ENCODE data around the gene PNMA8A.
"Not testable (repeated sequence)": the region's sequence is repeated elsewhere in the genome, so short reads cannot be mapped to it uniquely, and the experiment has no call there.

Gene PNMA8A

GRCh38 chr19:46466536-46467196, 4.7 kb downstream of the PNMA8A start:
- DNase-seq (ENCODE audit: low read depth) = no peak

DNA sequence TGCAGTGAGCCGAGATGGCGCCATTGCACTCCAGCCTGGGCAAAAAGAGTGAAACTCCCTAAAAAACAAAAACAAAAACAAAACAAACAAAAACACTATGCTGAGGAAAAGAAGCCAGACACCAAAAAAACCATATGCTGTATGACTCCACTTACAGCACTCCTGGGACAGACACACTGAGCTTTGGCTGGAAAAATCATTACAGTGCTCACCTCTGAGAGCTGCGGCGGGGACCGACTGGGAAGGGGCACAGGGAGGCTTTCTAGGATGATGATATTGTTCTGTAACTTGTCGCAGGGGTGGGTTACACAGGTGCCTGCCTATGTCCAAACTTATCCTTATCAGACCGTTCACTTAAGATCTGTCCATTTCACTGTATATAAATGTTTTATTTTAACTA, 7.8 kb downstream of the PNMA8A start:
- no peak for DNase-seq (ENCODE audit: low read depth)

DNA sequence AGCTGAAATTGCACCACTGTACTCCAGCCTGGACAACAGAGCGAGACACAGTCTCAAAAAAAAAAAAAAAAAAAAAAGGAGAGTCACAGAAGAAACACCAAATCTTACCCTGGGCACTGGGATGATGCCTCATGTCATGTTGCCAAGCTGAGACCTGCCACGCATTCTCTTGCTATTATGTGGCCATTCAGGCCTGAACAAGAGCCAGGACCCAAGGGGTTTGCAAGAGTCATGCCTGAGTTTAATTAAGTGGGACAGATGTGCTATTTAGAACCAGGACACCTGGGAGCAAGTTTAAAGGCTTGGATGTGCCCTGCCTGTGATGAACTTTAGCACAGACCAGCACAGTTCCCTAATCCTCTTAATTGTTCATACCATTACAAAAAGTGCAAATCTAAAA, 9.8 kb downstream of the PNMA8A start:
- no peak for DNase-seq (ENCODE audit: low read depth)

DNA sequence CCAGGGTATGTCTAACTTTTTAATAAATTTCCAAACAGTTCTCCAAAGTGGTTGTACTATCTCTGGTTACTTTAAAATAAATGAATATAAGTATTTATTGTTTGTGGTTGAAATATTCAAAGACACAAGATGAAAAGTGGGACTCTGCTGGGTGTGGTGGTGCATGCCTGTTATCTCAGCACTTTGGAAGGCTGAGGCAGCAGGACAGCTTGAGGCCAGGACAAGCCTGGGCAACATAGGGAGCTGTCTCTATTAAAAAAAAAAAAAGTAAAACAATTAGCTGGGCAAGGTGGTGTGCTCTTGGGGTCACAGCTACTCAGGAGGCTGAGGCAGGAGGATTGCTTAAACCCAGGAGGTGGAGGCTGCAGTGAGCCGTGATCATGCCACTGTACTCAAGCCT, 10.4 kb downstream of the PNMA8A start:
- no peak for DNase-seq (ENCODE audit: low read depth)

- no peak for DNase-seq (ENCODE audit: low read depth)
These were observed 11.3 kb downstream of the PNMA8A start for GRCh38 chr19:46460055-46460454.

GRCh38 chr19:46456930-46457329, 14.4 kb downstream of the PNMA8A start:
- DNase-seq (ENCODE audit: low read depth) = no peak

DNA sequence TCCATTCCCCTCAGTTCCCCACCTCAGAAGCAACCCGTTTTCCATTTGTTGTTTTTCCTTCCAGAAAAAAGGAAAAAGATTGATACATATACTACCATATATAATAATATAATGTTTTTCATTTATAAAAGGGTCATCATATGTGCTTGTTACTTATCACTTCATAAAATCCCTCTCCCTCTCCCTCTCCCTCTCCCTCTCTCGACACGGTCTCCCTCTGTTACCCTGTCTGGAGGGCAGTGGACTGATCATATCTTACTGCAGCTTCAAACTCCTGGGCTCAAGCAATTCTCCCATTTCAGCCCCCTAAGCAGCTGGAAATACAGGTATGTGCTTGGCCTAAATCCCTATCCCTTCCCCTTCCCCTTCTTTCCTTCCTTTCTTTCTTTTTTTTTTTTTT, 17.1 kb downstream of the PNMA8A start:
- no peak for DNase-seq (ENCODE audit: low read depth)

- no peak for DNase-seq (ENCODE audit: low read depth)
These were observed 17.7 kb downstream of the PNMA8A start for GRCh38 chr19:46453661-46454060.

GRCh38 chr19:46452186-46452585, 19.2 kb downstream of the PNMA8A start:
- DNase-seq (ENCODE audit: low read depth) = no peak

DNA sequence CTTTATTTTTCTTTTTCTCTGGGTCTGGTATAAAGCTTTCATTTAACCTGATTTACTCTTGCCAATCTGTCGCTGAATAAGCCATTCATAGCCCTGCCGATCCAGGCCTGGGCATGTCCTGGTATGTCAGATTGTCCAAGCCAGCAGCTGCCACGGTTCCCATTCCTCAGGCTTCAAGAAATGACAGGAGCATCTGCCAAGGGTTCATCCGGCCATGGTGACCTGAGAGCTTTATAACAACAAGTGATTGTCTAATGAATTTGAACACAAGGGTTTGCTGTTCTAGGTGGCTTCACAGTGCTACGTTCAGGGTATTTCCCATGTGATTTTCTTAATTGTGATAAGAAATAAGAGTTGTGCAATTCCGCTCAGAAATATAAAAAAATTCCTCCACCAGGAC, 20.0 kb downstream of the PNMA8A start:
- no peak for DNase-seq (ENCODE audit: low read depth)

DNA sequence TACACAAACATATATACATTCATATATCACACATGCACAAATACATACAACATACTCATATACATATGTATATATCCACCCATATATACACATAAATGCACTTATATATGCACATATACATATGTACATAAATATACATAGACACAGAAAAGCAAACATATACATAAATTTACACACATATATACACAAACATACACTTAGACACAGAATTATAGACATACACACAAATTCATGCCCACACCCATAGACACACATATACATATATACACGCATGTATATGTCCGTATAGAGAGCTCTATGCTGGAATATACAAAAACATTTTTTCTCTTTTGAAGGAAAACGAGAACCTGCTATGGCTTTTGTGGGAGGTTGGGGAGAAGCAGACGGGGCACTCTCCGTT, 20.6 kb downstream of the PNMA8A start:
- DNase-seq (ENCODE audit: low read depth) = no peak

- no peak for DNase-seq (ENCODE audit: low read depth)
These were observed 22.1 kb downstream of the PNMA8A start for GRCh38 chr19:46449228-46449627.

- DNase-seq (ENCODE audit: low read depth) = no peak
These were observed 22.8 kb downstream of the PNMA8A start for GRCh38 chr19:46448601-46449000.

GRCh38 chr19:46447824-46448223, 23.5 kb downstream of the PNMA8A start:
- DNase-seq (ENCODE audit: low read depth) = no peak

DNA sequence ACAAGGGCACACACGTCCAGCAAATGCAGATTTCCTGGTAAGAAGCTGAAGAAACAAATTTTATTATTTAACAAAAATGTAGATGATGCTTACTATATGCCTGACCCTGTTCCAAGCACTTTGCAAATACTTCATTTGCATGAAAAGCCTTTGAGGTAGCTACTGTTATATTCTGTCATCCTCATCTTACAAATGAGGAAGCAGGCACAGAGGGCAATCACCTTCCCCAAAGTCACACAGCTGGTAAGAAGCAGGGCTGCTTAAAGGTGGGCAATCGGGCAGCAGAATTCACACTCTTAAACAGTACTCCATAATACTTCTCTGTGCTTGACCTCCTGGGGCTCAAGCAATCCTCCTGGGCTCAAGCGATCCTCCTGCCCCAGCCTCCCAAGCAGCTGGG, 24.4 kb downstream of the PNMA8A start:
- no peak for DNase-seq (ENCODE audit: low read depth)

- no peak for DNase-seq (ENCODE audit: low read depth)
These were observed 25.3 kb downstream of the PNMA8A start for GRCh38 chr19:46446021-46446420.

GRCh38 chr19:46442808-46443450, 28.4 kb downstream of the PNMA8A start:
- DNase-seq (ENCODE audit: low read depth) = no peak

DNA sequence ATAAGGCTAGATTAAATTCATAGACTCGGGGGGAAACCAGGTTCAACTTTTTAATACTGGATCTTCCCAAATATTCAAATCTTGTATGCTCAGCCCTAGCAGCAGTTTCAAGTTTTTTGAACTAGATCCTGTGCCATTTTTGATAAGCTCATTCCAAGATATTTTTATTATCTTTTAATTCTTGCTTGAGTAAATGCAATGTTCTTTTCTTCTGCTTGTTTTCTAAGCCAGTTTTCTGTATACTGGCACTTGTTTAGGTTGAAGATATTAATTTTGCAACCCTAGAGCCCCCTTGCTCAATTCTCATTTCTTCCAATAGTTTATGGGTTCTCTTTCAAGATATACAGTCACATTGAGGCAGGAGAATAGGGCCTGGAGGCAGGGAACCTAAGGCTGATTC, 29.5 kb downstream of the PNMA8A start:
- DNase-seq (ENCODE audit: low read depth) = no peak

DNA sequence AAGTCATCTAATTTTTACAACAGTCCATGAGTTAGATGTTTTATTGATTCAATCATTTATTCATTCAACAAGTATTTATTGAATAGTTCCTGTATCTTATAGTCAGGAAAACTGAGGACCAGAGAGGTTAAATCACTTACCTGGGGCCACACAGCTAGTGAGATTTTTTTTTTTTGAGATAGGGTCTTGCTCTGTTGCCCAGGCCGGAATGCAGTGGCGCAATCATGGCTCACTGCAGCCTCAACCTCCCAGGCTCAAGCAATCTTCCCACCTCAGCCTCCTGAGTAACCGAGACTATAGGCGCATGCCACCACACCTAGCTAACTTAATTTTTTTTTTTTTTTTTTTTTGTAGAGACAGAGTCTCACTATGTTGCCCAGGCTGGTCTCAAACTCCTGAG, 35.7 kb downstream of the PNMA8A start:
- not testable (repeated sequence) for DNase-seq (ENCODE audit: low read depth)

DNA sequence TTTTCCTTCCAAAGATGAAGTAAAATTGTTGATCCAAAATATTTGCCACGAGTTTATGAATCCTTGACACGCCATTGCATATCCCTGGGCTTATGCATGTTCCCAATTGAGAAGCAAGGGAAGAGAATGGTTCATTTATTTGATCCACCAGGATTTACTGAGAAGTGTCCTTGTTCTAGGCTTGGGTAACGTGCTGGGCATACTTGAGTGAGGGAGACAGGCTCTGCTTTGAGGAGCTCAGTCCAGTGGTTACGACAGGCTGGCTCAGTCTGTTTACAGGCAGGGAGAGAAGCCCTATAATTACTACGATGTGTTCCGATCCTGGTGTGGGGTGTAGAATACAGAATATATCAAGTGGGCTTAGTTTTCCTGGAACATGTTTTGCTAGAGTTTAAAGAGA, 36.4 kb downstream of the PNMA8A start:
- no peak for DNase-seq (ENCODE audit: low read depth)

GRCh38 chr19:46433470-46433869, 37.9 kb downstream of the PNMA8A start:
- not testable (repeated sequence) for DNase-seq (ENCODE audit: low read depth)

DNA sequence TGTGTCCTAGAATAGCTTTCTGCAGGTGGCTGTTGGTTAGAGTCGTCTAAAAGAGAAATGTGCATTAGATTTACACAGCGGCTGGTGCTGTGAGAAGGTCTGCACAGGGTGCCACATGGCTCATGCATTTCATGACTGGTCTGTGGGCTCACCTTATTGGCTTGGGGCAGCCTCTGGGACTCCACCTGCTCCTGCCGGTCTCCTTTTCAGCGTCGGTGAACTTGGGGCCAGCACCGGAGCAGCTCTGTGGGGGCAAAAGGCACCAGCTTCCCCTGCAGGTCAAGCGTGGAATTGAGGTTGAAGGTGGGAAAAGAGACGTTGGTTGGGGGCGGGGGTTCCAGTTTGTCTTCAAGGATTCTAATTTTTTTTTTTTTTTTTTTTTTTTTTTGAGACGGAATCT, 39.5 kb downstream of the PNMA8A start:
- DNase-seq (ENCODE audit: low read depth) = no peak

- no peak for DNase-seq (ENCODE audit: low read depth)
These were observed 41.4 kb downstream of the PNMA8A start for GRCh38 chr19:46429999-46430398.
